Naive thymus-derived CD4-positive, alpha-beta T cell (primary cell): ENCODE data around the gene MACO1. TPM values are rescaled to one million over a fixed set of nuclear protein-coding genes. Genes with fewer than 3 reads are reported as not detected.

ENCODE experiments used
- ATAC-seq: fragments of 150-1000 bp; cut with Tn5 transposase; 2 replicates; pipeline ENCODE4 v1.10.0; 2021; ENCODE audit warnings: mild to moderate bottlenecking, moderate library complexity
- CTCF ChIA-PET: fragments of 350-600 bp; sonication (Branson Sonifier 250); formaldehyde crosslinking; loops from one replicate; lab custom pipeline; 2021; ENCODE audit warnings: antibody characterized with exemption; lab: Charles Lee
- POLR2A ChIA-PET: fragments of 350-600 bp; sonication (Branson Sonifier 250); formaldehyde crosslinking; loops from one replicate; lab custom pipeline; 2021; ENCODE audit warnings: antibody characterized with exemption, inconsistent platforms; lab: Charles Lee
- DNase-seq, 9 donors: peaks; one replicate each; pipeline versions ENCODE4 v3.0.0 to v3.0.0-alpha.2; 2020 to 2022; ENCODE audit warnings: mixed read lengths in 1 of 9
- H3K27ac ChIP-seq: one replicate; pipeline ENCODE4 v1.7.0; 2013; ENCODE audit warnings: mild to moderate bottlenecking, low read depth, low read length, moderate library complexity
- H3K27me3 ChIP-seq, 2 donors: one replicate each; pipeline ENCODE4 v1.7.0; 2013; ENCODE audit warnings: low read length in 2 of 2, mild to moderate bottlenecking in 2 of 2, moderate library complexity in 2 of 2; ENCODE audit not compliant: control insufficient read depth in 2 of 2, insufficient read depth in 2 of 2
- H3K36me3 ChIP-seq, 3 experiments: 1 replicate in 2 of 3; 2 replicates in 1 of 3; pipeline ENCODE4 v1.7.0; 2013; ENCODE audit warnings: low read length in 3 of 3, mild to moderate bottlenecking in 3 of 3, moderate library complexity in 1 of 3; ENCODE audit not compliant: insufficient read depth in 3 of 3, control insufficient read depth in 2 of 3
- H3K4me1 ChIP-seq, 2 donors: one replicate each; pipeline ENCODE4 v1.7.0; 2013; ENCODE audit warnings: low read length in 2 of 2, mild to moderate bottlenecking in 2 of 2, moderate library complexity in 1 of 2; ENCODE audit not compliant: control insufficient read depth in 2 of 2, insufficient read depth in 2 of 2
- H3K4me3 ChIP-seq: 2 replicates; pipeline ENCODE4 v1.7.0; 2013; ENCODE audit warnings: mild to moderate bottlenecking, low read length
- H3K9me3 ChIP-seq, 3 experiments: 1 replicate in 2 of 3; 2 replicates in 1 of 3; pipeline ENCODE4 v1.7.0; 2013; ENCODE audit warnings: low read length in 3 of 3; ENCODE audit not compliant: control insufficient read depth in 2 of 3
- H3K27ac Mint-ChIP-seq, 9 donors: one replicate each; pipeline ENCODE4 v1.8.0; 2020 to 2022; ENCODE audit warnings: mixed read lengths in 9 of 9, mild to moderate bottlenecking in 8 of 9, moderate library complexity in 5 of 9, inconsistent platforms in 2 of 9
- H3K27me3 Mint-ChIP-seq, 5 donors: one replicate each; pipeline ENCODE4 v1.8.0; 2021 to 2022; ENCODE audit warnings: mixed read lengths in 5 of 5, mild to moderate bottlenecking in 1 of 5
- H3K36me3 Mint-ChIP-seq, 5 donors: one replicate each; pipeline ENCODE4 v1.8.0; 2020 to 2022; ENCODE audit warnings: mixed read lengths in 5 of 5, mild to moderate bottlenecking in 3 of 5, inconsistent platforms in 1 of 5
- H3K4me1 Mint-ChIP-seq, 7 donors: one replicate each; pipeline ENCODE4 v1.8.0; 2020 to 2022; ENCODE audit warnings: mixed read lengths in 7 of 7, mild to moderate bottlenecking in 3 of 7, inconsistent platforms in 1 of 7
- H3K4me3 Mint-ChIP-seq, 10 donors: one replicate each; pipeline ENCODE4 v1.8.0; 2020 to 2022; ENCODE audit warnings: mild to moderate bottlenecking in 10 of 10, mixed read lengths in 10 of 10, moderate library complexity in 6 of 10, inconsistent platforms in 2 of 10
- H3K9me3 Mint-ChIP-seq, 11 donors: one replicate each; pipeline ENCODE4 v1.8.0; 2020 to 2022; ENCODE audit warnings: mixed read lengths in 11 of 11, mild to moderate bottlenecking in 4 of 11, inconsistent platforms in 1 of 11, moderate library complexity in 1 of 11
- intact Hi-C, 2 donors: fragments of 100-400 bp; cut with micrococcal nuclease; formaldehyde crosslinking; loops; one replicate each; pipeline ENCODE4 v1.15.1; 2023
- polyA plus RNA-seq, 2 donors: library from polyadenylated mRNA; unstranded; fragments of 300-500 nt; fragmentation: Illumina TruSeq; gene quantifications; one replicate each; pipeline ENCODE4 v1.2.3, GENCODE V29; 2021
- total RNA-seq, 6 experiments: library from RNA in 5 of 6; stranded (reverse) in 5 of 6; gene quantifications; 1 replicate in 5 of 6; 2 replicates in 1 of 6; pipeline ENCODE4 v1.2.3 and lab custom pipeline; 2021 to 2026

The MACO1 gene
- total and polyA plus RNA-seq, 7 experiments from 2014 or later: 8.8 to 25.9 (median 19.5) TPM

- peaks cover 0 to 5% (median 0%) of the 10 kb centered on the region in 11 donors for H3K9me3 Mint-ChIP-seq
- POLR2A ChIA-PET: interaction anchor here (0.6 to 11.4 kb wide), 10 partner anchors 15 to 268 kb away, joined by 3 to 85 read pairs (median 4); partner anchors contain the start of gene LDLRAP1
- peaks cover 0 to 3% (median 0%) of the 10 kb centered on the region in 5 donors for H3K36me3 Mint-ChIP-seq
- CTCF ChIA-PET: interaction anchor here (0.6 to 12.1 kb wide), 22 partner anchors 13 to 289 kb away, joined by 3 to 227 read pairs (median 5); partner anchors contain the start of gene LDLRAP1
- ATAC-seq (peak; percentile 84), DNase-seq (peak; percentile 40 to 75 (median 66))
- Histone ChIP-seq H3K27ac (no peak overlapping the region), H3K27me3 (no peaks in the 10 kb centered on the region), H3K4me1 (peaks cover 0 to 5% of the 10 kb centered on the region in 2 donors), H3K36me3 (no peaks in the 10 kb centered on the region), H3K4me3 (no peak overlapping the region), H3K9me3 (no peaks in the 10 kb centered on the region)
- peak overlapping the region in 7 of 9 donors; percentile 72 to 94 (median 85) for H3K27ac Mint-ChIP-seq
- intact Hi-C loops: loop anchor here (1.0 to 2.0 kb wide), 5 partner anchors 16 to 291 kb away; partner anchors contain the start of gene LDLRAP1 (in 1 of the 2)
- H3K4me3 Mint-ChIP-seq: no peak overlapping the region
- H3K4me1 Mint-ChIP-seq: peaks cover 3 to 18% (median 11%) of the 10 kb centered on the region in 7 donors
- H3K27me3 Mint-ChIP-seq: peaks cover 0 to 4% (median 0%) of the 10 kb centered on the region in 5 donors
These were observed 89.9 kb downstream of the MACO1 start for GRCh38 chr1:25520446-25521061.

GRCh38 chr1:25522031-25522655 is 91.4 kb downstream of the MACO1 start:
- Mint-ChIP-seq H3K36me3 (peaks cover 0 to 3% (median 0%) of the 10 kb centered on the region in 5 donors), H3K9me3 (peaks cover 0 to 6% (median 0%) of the 10 kb centered on the region in 11 donors), H3K4me3 (no peak overlapping the region), H3K4me1 (peaks cover 3 to 20% (median 11%) of the 10 kb centered on the region in 7 donors), H3K27me3 (peaks cover 0 to 5% (median 0%) of the 10 kb centered on the region in 5 donors), H3K27ac (no peak overlapping the region)
- H3K4me1 ChIP-seq: peaks cover 0 to 5% of the 10 kb centered on the region in 2 donors
- intact Hi-C loops: loop anchor here in 1 of 2 donors (2.0 kb wide), 1 partner anchor 21 kb away; the partner anchor contains the start of gene LDLRAP1
- no peaks in the 10 kb centered on the region for H3K27me3 ChIP-seq
- ATAC-seq (no peak), DNase-seq (no peak)
- no peaks in the 10 kb centered on the region for H3K9me3 ChIP-seq
- ChIA-PET POLR2A (interaction anchor here (1.3 to 11.4 kb wide), 5 partner anchors 17 to 60 kb away, joined by 3 to 85 read pairs (median 7); no protein-coding TSS in a partner anchor), CTCF (interaction anchor here (0.8 to 12.1 kb wide), 7 partner anchors 8 to 288 kb away, joined by 3 to 227 read pairs (median 5); no protein-coding TSS in a partner anchor)
- H3K36me3 ChIP-seq: no peaks in the 10 kb centered on the region
- no peak overlapping the region for H3K27ac ChIP-seq
- no peak overlapping the region for H3K4me3 ChIP-seq

- H3K4me1 ChIP-seq: peaks cover 0 to 5% of the 10 kb centered on the region in 2 donors
- H3K36me3 Mint-ChIP-seq: peaks cover 0 to 3% (median 0%) of the 10 kb centered on the region in 5 donors
- no peaks in the 10 kb centered on the region for H3K36me3 ChIP-seq
- no peaks in the 10 kb centered on the region for H3K27me3 ChIP-seq
- POLR2A ChIA-PET: interaction anchor here (11.4 kb wide), 1 partner anchor 18 kb away, joined by 85 read pairs; no protein-coding TSS in a partner anchor
- no peak overlapping the region for H3K4me3 Mint-ChIP-seq
- intact Hi-C loops: loop anchor here in 1 of 2 donors (2.0 kb wide), 1 partner anchor 19 kb away; the partner anchor contains the start of gene LDLRAP1
- CTCF ChIA-PET: interaction anchor here (1.0 to 12.1 kb wide), 3 partner anchors 20 to 270 kb away, joined by 3 to 227 read pairs (median 5); no protein-coding TSS in a partner anchor
- H3K27ac ChIP-seq: no peak overlapping the region
- H3K4me3 ChIP-seq: no peak overlapping the region
- peaks cover 2 to 20% (median 11%) of the 10 kb centered on the region in 7 donors for H3K4me1 Mint-ChIP-seq
- no peaks in the 10 kb centered on the region for H3K9me3 ChIP-seq
- H3K27ac Mint-ChIP-seq: peak overlapping the region in 1 of 9 donors; percentile 36
- ATAC-seq (no peak), DNase-seq (peak in 1 of 9 donors; percentile 24)
- H3K9me3 Mint-ChIP-seq: peaks cover 0 to 6% (median 0%) of the 10 kb centered on the region in 11 donors
- H3K27me3 Mint-ChIP-seq: peaks cover 0 to 5% (median 0%) of the 10 kb centered on the region in 5 donors
These were observed 92.8 kb downstream of the MACO1 start for GRCh38 chr1:25523542-25523941.

GRCh38 chr1:25524568-25525360 is 94.1 kb downstream of the MACO1 start:
- DNase-seq (no peak), ATAC-seq (no peak)
- H3K36me3 ChIP-seq: no peaks in the 10 kb centered on the region
- no peak overlapping the region for H3K4me3 Mint-ChIP-seq
- no peaks in the 10 kb centered on the region for H3K9me3 ChIP-seq
- H3K9me3 Mint-ChIP-seq: peaks cover 0 to 8% (median 0%) of the 10 kb centered on the region in 11 donors
- no peaks in the 10 kb centered on the region for H3K27me3 ChIP-seq
- H3K4me1 ChIP-seq: peaks cover 0 to 5% of the 10 kb centered on the region in 2 donors
- ChIA-PET CTCF (interaction anchor here (1.1 to 12.1 kb wide), 2 partner anchors 21 to 41 kb away, joined by 3 to 227 read pairs; no protein-coding TSS in a partner anchor), POLR2A (interaction anchor here (0.6 to 11.4 kb wide), 4 partner anchors 9 to 119 kb away, joined by 3 to 85 read pairs (median 4); no protein-coding TSS in a partner anchor)
- no peak overlapping the region for H3K4me3 ChIP-seq
- H3K4me1 Mint-ChIP-seq: peaks cover 3 to 21% (median 11%) of the 10 kb centered on the region in 7 donors
- peaks cover 0 to 3% (median 0%) of the 10 kb centered on the region in 5 donors for H3K36me3 Mint-ChIP-seq
- H3K27ac ChIP-seq: no peak overlapping the region
- peak overlapping the region in 2 of 9 donors; percentile 20 to 32 for H3K27ac Mint-ChIP-seq
- intact Hi-C loops: no loop called here
- peaks cover 0 to 5% (median 0%) of the 10 kb centered on the region in 5 donors for H3K27me3 Mint-ChIP-seq

GRCh38 chr1:25525361-25525688 is 94.6 kb downstream of the MACO1 start:
- no peak for DNase-seq
- Histone ChIP-seq H3K36me3 (no peaks in the 10 kb centered on the region), H3K4me1 (peaks cover 0 to 5% of the 10 kb centered on the region in 2 donors), H3K4me3 (no peak overlapping the region), H3K9me3 (no peaks in the 10 kb centered on the region), H3K27me3 (no peaks in the 10 kb centered on the region), H3K27ac (no peak overlapping the region)
- ATAC-seq: no peak
- H3K36me3 Mint-ChIP-seq: peaks cover 0 to 3% (median 0%) of the 10 kb centered on the region in 5 donors
- no peak overlapping the region for H3K4me3 Mint-ChIP-seq
- H3K4me1 Mint-ChIP-seq: peaks cover 3 to 18% (median 11%) of the 10 kb centered on the region in 7 donors
- POLR2A ChIA-PET: interaction anchor here (1.1 to 1.5 kb wide), 2 partner anchors 9 to 83 kb away, joined by 4 to 5 read pairs; no protein-coding TSS in a partner anchor
- intact Hi-C loops: no loop called here
- CTCF ChIA-PET: interaction anchor here (1.1 to 12.1 kb wide), 2 partner anchors 21 to 40 kb away, joined by 3 to 227 read pairs; no protein-coding TSS in a partner anchor
- H3K9me3 Mint-ChIP-seq: peaks cover 0 to 8% (median 0%) of the 10 kb centered on the region in 11 donors
- H3K27ac Mint-ChIP-seq: peak overlapping the region in 4 of 9 donors; percentile 20 to 37 (median 26)
- H3K27me3 Mint-ChIP-seq: peaks cover 0 to 5% (median 0%) of the 10 kb centered on the region in 5 donors
